Measurements from ENCODE around the gene ELL2.

ELL2 gene

DNA sequence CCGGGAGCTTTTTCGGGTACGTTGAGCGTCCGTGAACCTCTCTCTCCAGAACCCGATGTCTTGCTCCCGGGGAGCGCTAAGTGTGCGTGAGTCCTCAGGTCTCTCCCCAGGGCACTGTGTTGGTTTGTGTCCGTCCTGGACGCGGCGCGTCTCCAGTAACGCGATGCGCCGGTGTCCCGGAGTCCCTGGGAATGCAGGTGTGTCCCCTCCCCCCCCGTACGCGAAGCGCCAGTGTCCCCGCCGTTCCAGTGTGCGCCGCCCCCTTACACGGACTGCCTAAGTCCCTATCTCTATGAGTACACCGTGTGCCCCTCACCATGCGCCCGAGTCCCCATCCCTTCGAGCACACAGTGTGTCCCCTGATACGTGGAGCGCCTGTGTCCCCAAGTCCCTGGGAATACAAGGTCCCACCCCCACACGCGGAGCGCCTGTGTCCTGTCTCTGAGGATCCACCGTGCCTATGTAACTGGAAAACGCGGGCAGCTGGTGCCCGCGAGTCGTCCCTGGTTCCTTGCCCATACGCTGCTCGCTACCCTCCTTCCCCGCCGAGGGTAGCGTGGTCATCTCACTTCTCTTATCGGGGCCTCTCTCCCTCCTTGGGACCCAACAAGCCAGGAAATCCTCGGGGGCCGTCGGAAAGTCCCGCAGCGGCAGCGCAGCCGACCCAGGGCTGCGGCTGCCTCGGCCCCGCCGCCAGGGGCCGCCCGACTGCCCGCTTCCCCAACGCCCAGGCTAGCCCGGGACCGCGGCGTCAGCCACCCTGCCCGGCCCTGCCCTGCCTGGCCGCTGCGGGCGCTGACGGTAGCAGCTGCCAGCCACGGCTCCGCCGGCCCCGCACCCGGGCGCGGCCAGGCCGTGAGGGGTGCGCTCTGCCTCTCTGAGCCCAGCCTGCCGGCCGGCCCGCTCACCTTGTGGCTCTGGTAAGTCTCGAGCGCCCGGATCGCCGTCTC, 709 bp downstream of the ELL2 start:
- peak; percentile 74 for ATAC-seq
- TF ChIP-seq, protein P1, sequence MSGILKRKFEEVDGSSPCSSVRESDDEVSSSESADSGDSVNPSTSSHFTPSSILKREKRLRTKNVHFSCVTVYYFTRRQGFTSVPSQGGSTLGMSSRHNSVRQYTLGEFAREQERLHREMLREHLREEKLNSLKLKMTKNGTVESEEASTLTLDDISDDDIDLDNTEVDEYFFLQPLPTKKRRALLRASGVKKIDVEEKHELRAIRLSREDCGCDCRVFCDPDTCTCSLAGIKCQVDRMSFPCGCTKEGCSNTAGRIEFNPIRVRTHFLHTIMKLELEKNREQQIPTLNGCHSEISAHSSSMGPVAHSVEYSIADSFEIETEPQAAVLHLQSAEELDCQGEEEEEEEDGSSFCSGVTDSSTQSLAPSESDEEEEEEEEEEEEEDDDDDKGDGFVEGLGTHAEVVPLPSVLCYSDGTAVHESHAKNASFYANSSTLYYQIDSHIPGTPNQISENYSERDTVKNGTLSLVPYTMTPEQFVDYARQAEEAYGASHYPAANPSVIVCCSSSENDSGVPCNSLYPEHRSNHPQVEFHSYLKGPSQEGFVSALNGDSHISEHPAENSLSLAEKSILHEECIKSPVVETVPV (CRISPR knock-in tag; IDR thresholded peaks at IDR 0.05) = no peak
- TF ChIP-seq, protein P2, sequence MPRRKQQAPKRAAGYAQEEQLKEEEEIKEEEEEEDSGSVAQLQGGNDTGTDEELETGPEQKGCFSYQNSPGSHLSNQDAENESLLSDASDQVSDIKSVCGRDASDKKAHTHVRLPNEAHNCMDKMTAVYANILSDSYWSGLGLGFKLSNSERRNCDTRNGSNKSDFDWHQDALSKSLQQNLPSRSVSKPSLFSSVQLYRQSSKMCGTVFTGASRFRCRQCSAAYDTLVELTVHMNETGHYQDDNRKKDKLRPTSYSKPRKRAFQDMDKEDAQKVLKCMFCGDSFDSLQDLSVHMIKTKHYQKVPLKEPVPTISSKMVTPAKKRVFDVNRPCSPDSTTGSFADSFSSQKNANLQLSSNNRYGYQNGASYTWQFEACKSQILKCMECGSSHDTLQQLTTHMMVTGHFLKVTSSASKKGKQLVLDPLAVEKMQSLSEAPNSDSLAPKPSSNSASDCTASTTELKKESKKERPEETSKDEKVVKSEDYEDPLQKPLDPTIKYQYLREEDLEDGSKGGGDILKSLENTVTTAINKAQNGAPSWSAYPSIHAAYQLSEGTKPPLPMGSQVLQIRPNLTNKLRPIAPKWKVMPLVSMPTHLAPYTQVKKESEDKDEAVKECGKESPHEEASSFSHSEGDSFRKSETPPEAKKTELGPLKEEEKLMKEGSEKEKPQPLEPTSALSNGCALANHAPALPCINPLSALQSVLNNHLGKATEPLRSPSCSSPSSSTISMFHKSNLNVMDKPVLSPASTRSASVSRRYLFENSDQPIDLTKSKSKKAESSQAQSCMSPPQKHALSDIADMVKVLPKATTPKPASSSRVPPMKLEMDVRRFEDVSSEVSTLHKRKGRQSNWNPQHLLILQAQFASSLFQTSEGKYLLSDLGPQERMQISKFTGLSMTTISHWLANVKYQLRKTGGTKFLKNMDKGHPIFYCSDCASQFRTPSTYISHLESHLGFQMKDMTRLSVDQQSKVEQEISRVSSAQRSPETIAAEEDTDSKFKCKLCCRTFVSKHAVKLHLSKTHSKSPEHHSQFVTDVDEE (CRISPR knock-in tag; IDR thresholded peaks at IDR 0.05) = peak; percentile 70; the same call in 1 of the 2 replicates
- TF ChIP-seq ZNF565 (CRISPR knock-in tag; conservative IDR thresholded peaks at IDR 0.05; ENCODE audit: low read depth) = no peak
- peak; percentile 62 for TF ChIP-seq ZFP3 (CRISPR knock-in tag; IDR thresholded peaks at IDR 0.05)
- TF ChIP-seq, protein P3, sequence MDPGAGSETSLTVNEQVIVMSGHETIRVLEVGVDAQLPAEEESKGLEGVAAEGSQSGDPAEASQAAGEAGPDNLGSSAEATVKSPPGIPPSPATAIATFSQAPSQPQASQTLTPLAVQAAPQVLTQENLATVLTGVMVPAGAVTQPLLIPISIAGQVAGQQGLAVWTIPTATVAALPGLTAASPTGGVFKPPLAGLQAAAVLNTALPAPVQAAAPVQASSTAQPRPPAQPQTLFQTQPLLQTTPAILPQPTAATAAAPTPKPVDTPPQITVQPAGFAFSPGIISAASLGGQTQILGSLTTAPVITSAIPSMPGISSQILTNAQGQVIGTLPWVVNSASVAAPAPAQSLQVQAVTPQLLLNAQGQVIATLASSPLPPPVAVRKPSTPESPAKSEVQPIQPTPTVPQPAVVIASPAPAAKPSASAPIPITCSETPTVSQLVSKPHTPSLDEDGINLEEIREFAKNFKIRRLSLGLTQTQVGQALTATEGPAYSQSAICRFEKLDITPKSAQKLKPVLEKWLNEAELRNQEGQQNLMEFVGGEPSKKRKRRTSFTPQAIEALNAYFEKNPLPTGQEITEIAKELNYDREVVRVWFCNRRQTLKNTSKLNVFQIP (CRISPR knock-in tag; IDR thresholded peaks at IDR 0.05; ENCODE audit: borderline replicate concordance, low read depth) = no peak

DNA sequence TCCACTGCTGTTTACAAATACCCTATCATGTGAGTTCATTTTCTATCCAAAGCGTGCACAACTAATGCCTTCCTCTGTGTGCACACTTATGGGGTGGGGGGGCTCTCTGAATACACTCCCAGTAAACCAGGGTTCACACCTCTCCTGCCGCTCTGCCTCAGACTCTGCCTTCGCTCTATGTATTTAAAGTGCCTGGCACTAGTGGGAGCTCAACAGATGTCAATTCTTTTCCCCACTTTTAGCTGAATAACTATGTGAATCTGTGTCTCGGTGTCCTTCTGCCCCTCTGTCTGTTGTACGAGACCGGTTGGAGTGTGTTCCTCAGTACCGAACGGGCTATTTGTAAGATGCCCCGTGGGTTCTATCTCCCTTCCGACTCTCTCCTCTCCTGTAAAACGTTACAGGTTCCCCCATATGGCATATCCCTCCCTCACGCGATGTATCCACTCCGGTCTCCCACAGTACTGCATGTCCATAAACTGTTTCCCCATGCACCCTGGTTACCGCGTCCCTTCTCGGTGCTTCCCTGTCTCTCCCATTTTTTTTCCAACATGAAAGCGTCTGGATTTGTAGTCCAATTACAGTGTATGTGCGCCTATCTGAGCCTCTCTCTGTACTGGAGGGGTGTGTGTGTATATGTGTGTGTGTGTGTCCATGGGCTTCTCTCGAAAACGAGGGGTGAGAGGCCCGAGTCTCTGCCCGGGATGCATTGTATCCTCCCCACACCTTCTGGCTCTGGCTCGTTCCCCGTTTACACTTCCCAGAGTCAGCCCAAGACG, 1.6 kb downstream of the ELL2 start:
- no peak for TF ChIP-seq SNAI2 (CRISPR knock-in tag; IDR thresholded peaks at IDR 0.05)
- TF ChIP-seq TCF4 (CRISPR knock-in tag; IDR thresholded peaks at IDR 0.05; ENCODE audit: borderline replicate concordance) = no peak

DNA sequence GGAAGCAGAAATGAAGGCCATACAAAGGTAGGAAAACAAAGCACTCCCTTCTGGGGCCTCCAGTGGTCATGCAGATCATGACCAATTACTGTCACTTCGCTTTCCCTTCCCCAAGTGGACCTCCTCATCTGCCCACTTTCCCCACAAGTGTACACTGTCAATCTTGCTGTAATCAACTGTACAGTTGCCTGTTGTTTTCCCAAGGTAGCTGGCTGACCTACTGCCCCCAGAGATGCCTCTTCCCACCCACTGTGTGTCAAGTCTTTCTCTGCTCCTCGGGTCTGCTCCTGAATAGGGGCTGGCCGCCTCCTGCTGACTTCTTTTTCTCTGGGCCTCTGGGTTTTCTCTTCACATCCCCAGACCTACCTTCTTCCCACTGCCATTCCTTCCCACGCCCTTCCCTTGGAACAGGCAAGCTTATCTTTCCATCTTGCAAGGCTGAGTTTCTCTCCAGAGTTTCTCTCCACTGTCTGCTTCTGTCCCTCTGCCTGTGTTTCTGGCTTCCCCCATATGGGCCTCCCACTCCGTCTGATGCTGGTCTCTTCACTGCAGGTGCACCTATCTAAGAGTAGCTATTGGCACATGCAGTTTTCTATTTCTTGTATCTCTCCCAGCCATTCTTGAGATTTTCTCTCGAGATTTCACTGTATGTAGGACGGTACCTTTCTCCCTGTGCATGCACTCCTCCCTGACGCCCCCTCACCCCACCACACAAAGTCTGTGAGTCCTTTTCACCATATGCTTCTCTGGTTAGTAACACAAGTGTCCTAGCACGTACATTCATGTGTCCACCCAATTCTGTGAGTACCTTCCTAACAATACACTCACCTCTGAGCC, 2.4 kb downstream of the ELL2 start:
- no peak for ATAC-seq

More for the DNA sequence above, 1.6 kb downstream of the ELL2 start:
- peak; percentile 9; the same call in 2 of the 3 replicates for ATAC-seq

DNA sequence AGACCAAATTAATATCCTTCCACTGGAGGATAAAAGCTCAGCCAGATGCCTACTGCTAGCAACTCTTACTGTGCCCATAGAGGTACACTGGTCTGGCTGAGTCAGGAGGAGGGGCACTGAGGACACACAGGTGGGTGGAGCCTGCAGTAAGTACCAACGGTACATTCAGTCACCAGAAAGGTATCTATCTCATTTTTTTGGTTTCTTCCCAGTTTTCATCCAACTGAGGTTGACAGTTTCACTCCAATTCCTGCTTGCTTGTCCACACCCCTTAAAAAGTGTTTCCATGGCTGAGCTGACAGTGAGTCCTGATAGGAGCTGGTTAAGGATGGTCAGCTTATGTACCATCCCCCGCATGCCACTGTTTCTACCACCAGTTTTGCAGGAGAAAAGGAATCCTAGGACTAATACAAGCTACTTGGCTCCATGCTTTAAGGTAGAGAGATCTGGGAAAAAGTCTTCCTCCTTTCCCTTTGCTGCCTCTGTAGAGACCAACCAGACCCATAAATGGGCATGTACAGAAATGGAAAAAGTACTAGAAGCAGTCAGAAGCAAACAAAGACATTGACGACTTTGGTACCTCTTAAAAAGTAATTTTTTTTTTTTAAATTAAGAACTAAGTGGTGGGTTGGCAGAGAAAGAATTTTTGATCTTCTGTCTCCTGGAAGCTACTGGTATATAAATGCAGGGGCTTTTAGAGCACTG, 3.2 kb downstream of the ELL2 start:
- ATAC-seq = no peak
- TF ChIP-seq ARNTL (CRISPR knock-in tag; IDR thresholded peaks at IDR 0.05; ENCODE audit: borderline replicate concordance, low read depth) (no peak), ISL1 (CRISPR knock-in tag; IDR thresholded peaks at IDR 0.05) (no peak), CSDC2 (CRISPR knock-in tag; IDR thresholded peaks at IDR 0.05) (no peak)

More for the DNA sequence above, 2.4 kb downstream of the ELL2 start:
- TF ChIP-seq ISL1 (CRISPR knock-in tag; IDR thresholded peaks at IDR 0.05) (no peak), BACH2 (CRISPR knock-in tag; IDR thresholded peaks at IDR 0.05; ENCODE audit: borderline replicate concordance) (no peak), ZNF8 (CRISPR knock-in tag; IDR thresholded peaks at IDR 0.05) (no peak), OSR1 (CRISPR knock-in tag; IDR thresholded peaks at IDR 0.05) (no peak), TCF4 (CRISPR knock-in tag; IDR thresholded peaks at IDR 0.05; ENCODE audit: borderline replicate concordance) (no peak), ZFP30 (CRISPR knock-in tag; IDR thresholded peaks at IDR 0.05) (no peak), ZNF70 (CRISPR knock-in tag; IDR thresholded peaks at IDR 0.05) (no peak), ARNTL (CRISPR knock-in tag; IDR thresholded peaks at IDR 0.05; ENCODE audit: borderline replicate concordance, low read depth) (no peak)
- TF ChIP-seq, protein P4, sequence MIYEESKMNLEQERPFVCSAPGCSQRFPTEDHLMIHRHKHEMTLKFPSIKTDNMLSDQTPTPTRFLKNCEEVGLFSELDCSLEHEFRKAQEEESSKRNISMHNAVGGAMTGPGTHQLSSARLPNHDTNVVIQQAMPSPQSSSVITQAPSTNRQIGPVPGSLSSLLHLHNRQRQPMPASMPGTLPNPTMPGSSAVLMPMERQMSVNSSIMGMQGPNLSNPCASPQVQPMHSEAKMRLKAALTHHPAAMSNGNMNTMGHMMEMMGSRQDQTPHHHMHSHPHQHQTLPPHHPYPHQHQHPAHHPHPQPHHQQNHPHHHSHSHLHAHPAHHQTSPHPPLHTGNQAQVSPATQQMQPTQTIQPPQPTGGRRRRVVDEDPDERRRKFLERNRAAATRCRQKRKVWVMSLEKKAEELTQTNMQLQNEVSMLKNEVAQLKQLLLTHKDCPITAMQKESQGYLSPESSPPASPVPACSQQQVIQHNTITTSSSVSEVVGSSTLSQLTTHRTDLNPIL (CRISPR knock-in tag; IDR thresholded peaks at IDR 0.05; ENCODE audit: low read depth) = no peak
